Osteoblast (primary cell): ENCODE measurements around the gene ZFHX3. TPM values are rescaled to one million over a fixed set of nuclear protein-coding genes. Genes with fewer than 3 reads are reported as not detected.

Source experiments
- DNase-seq: peaks from one replicate; pipeline ENCODE4 v3.0.0; 2011; ENCODE audit warnings: low spot score, mixed read lengths; ENCODE audit not compliant: insufficient read length; ENCODE audit errors: missing footprints
- H2AFZ ChIP-seq: 2 replicates; pipeline ENCODE4 v1.6.0; 2011; ENCODE audit warnings: mild to moderate bottlenecking, low read length
- H3K27ac ChIP-seq: 2 replicates; pipeline ENCODE4 v1.5.1; 2011; ENCODE audit warnings: mild to moderate bottlenecking, low read depth, low read length, moderate library complexity
- H3K27me3 ChIP-seq: 2 replicates; pipeline ENCODE4 v1.6.0; 2012; ENCODE audit warnings: mild to moderate bottlenecking, control low read depth, inconsistent platforms, low read length, moderate library complexity; ENCODE audit not compliant: insufficient read depth
- H3K36me3 ChIP-seq: 2 replicates; pipeline ENCODE4 v1.5.1; 2011; ENCODE audit warnings: mild to moderate bottlenecking, low read length, control low read depth, moderate library complexity; ENCODE audit not compliant: insufficient read depth
- H3K4me1 ChIP-seq: 2 replicates; pipeline ENCODE4 v1.5.1; 2011; ENCODE audit warnings: mild to moderate bottlenecking, low read length, control low read depth, moderate library complexity; ENCODE audit not compliant: insufficient read depth
- H3K4me2 ChIP-seq: 2 replicates; pipeline ENCODE4 v1.6.0; 2011; ENCODE audit warnings: mild to moderate bottlenecking, low read length; ENCODE audit not compliant: insufficient read depth
- H3K4me3 ChIP-seq: fragments of 200-600 bp; sonication (generic); 3 replicates; pipeline ENCODE4 v1.5.1; 2012; ENCODE audit warnings: mild to moderate bottlenecking, low read length, inconsistent platforms; ENCODE audit not compliant: insufficient read depth
- H3K79me2 ChIP-seq: 2 replicates; pipeline ENCODE4 v1.6.0; 2012; ENCODE audit warnings: mild to moderate bottlenecking, low read length, control low read depth, inconsistent platforms; ENCODE audit not compliant: insufficient read depth
- H3K9me3 ChIP-seq: 2 replicates; pipeline ENCODE4 v1.5.1; 2011; ENCODE audit warnings: low read depth, low read length, control low read depth
- H4K20me1 ChIP-seq: 2 replicates; pipeline ENCODE4 v1.6.0; 2012; ENCODE audit warnings: mild to moderate bottlenecking, low read length, control low read depth; ENCODE audit not compliant: insufficient read depth
- total RNA-seq: library from RNA; depleted of rRNA; stranded (reverse); fragments of >200 nt; gene quantifications from 2 replicates; pipeline ENCODE4 v1.2.3, GENCODE V29; 2012
- TF ChIP-seq, protein P1 (sequence below): IDR thresholded peaks from 2 replicates; pipeline ENCODE4 v1.5.1; 2011; ENCODE audit warnings: mild to moderate bottlenecking, low read depth, low read length, moderate library complexity; ENCODE audit errors: extremely low read depth

Gene ZFHX3
- total RNA-seq, 1 donor, result 14.5 TPM

DNA sequence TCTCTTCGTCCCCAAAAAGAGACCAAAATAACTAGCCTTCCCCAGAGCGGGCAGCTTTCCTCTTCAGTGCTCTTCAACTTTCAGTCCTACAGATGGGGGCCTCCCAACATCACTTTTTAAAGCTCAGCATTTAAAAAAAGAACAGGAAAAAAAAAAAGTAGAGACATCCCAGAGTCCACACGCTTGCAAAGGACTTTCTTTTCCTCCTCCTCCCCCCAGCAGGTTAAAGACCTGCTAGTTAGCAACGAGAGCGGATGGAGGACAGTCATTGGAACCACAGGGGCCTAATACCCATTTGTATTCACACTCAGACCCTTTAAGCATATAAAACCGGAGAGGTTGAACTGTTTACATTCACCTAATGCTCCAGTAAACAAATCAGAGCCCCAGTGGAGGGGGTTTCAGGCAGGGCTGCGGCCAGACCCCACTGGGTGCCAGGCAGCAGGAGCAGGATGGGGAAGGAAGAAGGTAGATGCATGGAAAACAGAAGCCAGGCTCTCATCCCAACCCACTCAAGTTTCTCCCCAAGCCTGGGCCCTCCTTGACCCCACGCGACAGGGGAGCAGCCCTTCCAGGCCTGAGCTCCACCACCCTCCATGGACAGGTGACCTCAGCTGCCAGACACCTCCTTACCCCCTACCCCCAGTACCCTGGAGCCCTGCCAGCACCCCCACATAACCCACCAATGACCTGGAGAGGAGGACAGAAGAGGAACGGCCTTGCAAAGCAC is 15.2 kb downstream of the ZFHX3 start:
- Histone ChIP-seq H3K79me2 (peaks cover 98% of the 10 kb centered on the region), H3K4me2 (no peak overlapping the region), H3K36me3 (no peaks in the 10 kb centered on the region), H2AFZ (no peak overlapping the region), H3K4me1 (no peaks in the 10 kb centered on the region), H3K27me3 (no peaks in the 10 kb centered on the region), H3K9me3 (no peaks in the 10 kb centered on the region), H3K4me3 (no peak overlapping the region), H3K27ac (no peak overlapping the region), H4K20me1 (peaks cover 65% of the 10 kb centered on the region)
- TF ChIP-seq, protein P1, sequence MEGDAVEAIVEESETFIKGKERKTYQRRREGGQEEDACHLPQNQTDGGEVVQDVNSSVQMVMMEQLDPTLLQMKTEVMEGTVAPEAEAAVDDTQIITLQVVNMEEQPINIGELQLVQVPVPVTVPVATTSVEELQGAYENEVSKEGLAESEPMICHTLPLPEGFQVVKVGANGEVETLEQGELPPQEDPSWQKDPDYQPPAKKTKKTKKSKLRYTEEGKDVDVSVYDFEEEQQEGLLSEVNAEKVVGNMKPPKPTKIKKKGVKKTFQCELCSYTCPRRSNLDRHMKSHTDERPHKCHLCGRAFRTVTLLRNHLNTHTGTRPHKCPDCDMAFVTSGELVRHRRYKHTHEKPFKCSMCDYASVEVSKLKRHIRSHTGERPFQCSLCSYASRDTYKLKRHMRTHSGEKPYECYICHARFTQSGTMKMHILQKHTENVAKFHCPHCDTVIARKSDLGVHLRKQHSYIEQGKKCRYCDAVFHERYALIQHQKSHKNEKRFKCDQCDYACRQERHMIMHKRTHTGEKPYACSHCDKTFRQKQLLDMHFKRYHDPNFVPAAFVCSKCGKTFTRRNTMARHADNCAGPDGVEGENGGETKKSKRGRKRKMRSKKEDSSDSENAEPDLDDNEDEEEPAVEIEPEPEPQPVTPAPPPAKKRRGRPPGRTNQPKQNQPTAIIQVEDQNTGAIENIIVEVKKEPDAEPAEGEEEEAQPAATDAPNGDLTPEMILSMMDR, result no peak
- DNase-seq, result no peak

- H3K27ac ChIP-seq, result no peak overlapping the region
- no peak overlapping the region for H3K4me3 ChIP-seq
- peaks cover 98% of the 10 kb centered on the region for H3K79me2 ChIP-seq
Measured at GRCh38 chr16:73031984-73032383, 15.9 kb downstream of the ZFHX3 start.

GRCh38 chr16:73031155-73031866 is 16.6 kb downstream of the ZFHX3 start:
- Histone ChIP-seq H3K4me3 (no peak overlapping the region), H3K4me1 (no peaks in the 10 kb centered on the region), H3K27ac (no peak overlapping the region), H3K36me3 (no peaks in the 10 kb centered on the region), H3K9me3 (no peaks in the 10 kb centered on the region), H3K79me2 (peaks cover 98% of the 10 kb centered on the region), H3K27me3 (no peaks in the 10 kb centered on the region), H2AFZ (no peak overlapping the region), H3K4me2 (no peak overlapping the region), H4K20me1 (peaks cover 71% of the 10 kb centered on the region)
- TF ChIP-seq, protein P1, result peak; percentile 11
- DNase-seq, result no peak

More at GRCh38 chr16:73031984-73032383, 15.9 kb downstream of the ZFHX3 start:
- Histone ChIP-seq H3K4me1 (no peaks in the 10 kb centered on the region), H4K20me1 (peaks cover 69% of the 10 kb centered on the region), H3K9me3 (no peaks in the 10 kb centered on the region), H3K4me2 (no peak overlapping the region), H2AFZ (no peak overlapping the region), H3K36me3 (no peaks in the 10 kb centered on the region), H3K27me3 (no peaks in the 10 kb centered on the region)
- no peak for DNase-seq
- TF ChIP-seq, protein P1, result no peak

- H3K79me2 ChIP-seq, result peaks cover 98% of the 10 kb centered on the region
Measured at GRCh38 chr16:73028721-73029361, 19.1 kb downstream of the ZFHX3 start.

More at GRCh38 chr16:73028721-73029361, 19.1 kb downstream of the ZFHX3 start:
- peaks cover 10% of the 10 kb centered on the region for H3K4me1 ChIP-seq
- peaks cover 68% of the 10 kb centered on the region for H4K20me1 ChIP-seq
- H3K36me3 ChIP-seq, result no peaks in the 10 kb centered on the region
- H3K9me3 ChIP-seq, result no peaks in the 10 kb centered on the region
- no peak overlapping the region for H3K4me3 ChIP-seq
- no peak overlapping the region for H3K27ac ChIP-seq
- H3K4me2 ChIP-seq, result no peak overlapping the region
- no peak for DNase-seq
- no peaks in the 10 kb centered on the region for H3K27me3 ChIP-seq
- H2AFZ ChIP-seq, result no peak overlapping the region
- TF ChIP-seq, protein P1, result no peak
